Upper lobe of left lung (tissue), 6 donors: ENCODE data around the gene UTS2B. TPM values are rescaled to one million over a fixed set of nuclear protein-coding genes. Genes with fewer than 3 reads are reported as not detected.

Experiments
- ATAC-seq, 2 donors: fragments of 200-7000 bp; cut with Tn5 transposase; one replicate each; pipeline ENCODE4 v1.9.1; 2022; ENCODE audit warnings: mild to moderate bottlenecking in 2 of 2, moderate library complexity in 2 of 2; ENCODE audit not compliant: low FRiP score in 2 of 2
- DNase-seq, 2 donors: peaks; one replicate each; pipeline ENCODE4 v3.0.0-alpha.2; 2019 to 2020
- H3K27ac ChIP-seq, 4 donors: fragments of 200-600 bp; sonication (generic); one replicate each; pipeline ENCODE4 v1.5.1; 2016 to 2019
- H3K27me3 ChIP-seq, 4 donors: fragments of 200-600 bp; sonication (generic); one replicate each; pipeline ENCODE4 v1.5.1; 2017 to 2019
- H3K36me3 ChIP-seq, 4 donors: fragments of 200-600 bp; sonication (generic); one replicate each; pipeline ENCODE4 v1.5.1; 2016 to 2019
- H3K4me1 ChIP-seq, 4 donors: fragments of 200-600 bp; sonication (generic); one replicate each; pipeline ENCODE4 v1.5.1; 2018 to 2019
- H3K4me3 ChIP-seq, 4 donors: fragments of 200-600 bp; sonication (generic); one replicate each; pipeline ENCODE4 v1.5.1; 2017 to 2019; ENCODE audit warnings: mild to moderate bottlenecking in 2 of 4, moderate library complexity in 1 of 4
- H3K9me3 ChIP-seq, 4 donors: fragments of 200-600 bp; sonication (generic); one replicate each; pipeline ENCODE4 v1.5.1; 2018 to 2019
- CTCF ChIP-seq, 6 experiments: fragments of 450-650 bp in 4 of 6; fragments of 200-600 bp in 2 of 6; sonication (generic) in 2 of 6; IDR thresholded peaks; one replicate each; pipeline ENCODE4 v1.5.1; 2016 to 2019; ENCODE audit warnings: antibody characterized with exemption in 6 of 6
- EP300 ChIP-seq, 4 donors: sonication (generic); formaldehyde crosslinking; IDR thresholded peaks; one replicate each; pipeline ENCODE4 v1.5.1; 2017; ENCODE audit warnings: antibody characterized with exemption in 4 of 4, control low read depth in 2 of 4
- POLR2A ChIP-seq, 4 donors: fragments of 450-650 bp; IDR thresholded peaks; one replicate each; pipeline ENCODE4 v1.5.1; 2016 to 2017; ENCODE audit warnings: antibody characterized with exemption in 4 of 4, mild to moderate bottlenecking in 2 of 4
- POLR2AphosphoS5 ChIP-seq, 2 donors: sonication (generic); formaldehyde crosslinking; IDR thresholded peaks; one replicate each; pipeline ENCODE4 v1.5.1; 2017; ENCODE audit warnings: antibody characterized with exemption in 2 of 2
- WGBS, 2 donors: methylation state at CpG; one replicate each; pipeline ENCODE4 v1.1.5; 2017 to 2018; 5-methylcytosine and 5-hydroxymethylcytosine counted together
- total RNA-seq, 6 donors: library from RNA; depleted of rRNA in 4 of 6; stranded (reverse); fragments of >200 nt in 4 of 6; gene quantifications; one replicate each; pipeline versions ENCODE4 v1.1.0 to v1.2.1, GENCODE V29; 2016 to 2021
- donor health status: DM: no; HTN: no; CAD: no; lungs with moderate emphysema.
- donor health status: DM: no; HTN: yes; CAD: no; lungs with severe emphysema.

The UTS2B gene
- under 1 TPM in 3 of 6 donors, not detected in 3; 0.37 to 0.98 (median 0.74) TPM for total RNA-seq

- peak; percentile 70 to 76 for ATAC-seq
- H3K36me3 ChIP-seq, result no peaks in the 10 kb centered on the region
- 6 to 11% methylated on average over 14 to 24 of the region's 37 CpGs for WGBS, 2 donors
- peak; percentile 48 to 92 for DNase-seq
- no peaks in the 10 kb centered on the region for H3K9me3 ChIP-seq
- H3K4me3 ChIP-seq, result peak within 1 kb of the TSS; percentile 61 to 94 (median 74)
- peak within 1 kb of the TSS; percentile 85 to 99 (median 93) for H3K27ac ChIP-seq
- TF ChIP-seq POLR2A (IDR thresholded peaks at IDR 0.05) (peak in 1 of 4 donors; percentile 2), EP300 (IDR thresholded peaks at IDR 0.05) (no peak), POLR2AphosphoS5 (IDR thresholded peaks at IDR 0.05) (no peak), CTCF (IDR thresholded peaks at IDR 0.05) (no peak)
- peaks cover 0 to 6% (median 0%) of the 10 kb centered on the region in 4 donors for H3K27me3 ChIP-seq
- H3K4me1 ChIP-seq, result peaks cover 18 to 31% (median 26%) of the 10 kb centered on the region in 4 donors
Observed at GRCh38 chr3:191329654-191330529, at the start of gene UTS2B. UTS2B (minus strand) TSS chr3:191330526; CDS start chr3:191282189, 48,337 bp downstream.

GRCh38 chr3:191380001-191380400 lies 49.7 kb upstream of the UTS2B start:
- Histone ChIP-seq H3K27ac (no peak overlapping the region), H3K27me3 (no peaks in the 10 kb centered on the region), H3K9me3 (no peaks in the 10 kb centered on the region), H3K36me3 (peaks cover 0 to 44% (median 20%) of the 10 kb centered on the region in 4 donors), H3K4me1 (peaks cover 10 to 32% (median 20%) of the 10 kb centered on the region in 4 donors), H3K4me3 (no peak overlapping the region)
- WGBS, 2 donors, result 51 to 57% methylated on average over 2 of the region's 2 CpGs
- DNase-seq (no peak), ATAC-seq (no peak)
- TF ChIP-seq POLR2AphosphoS5 (IDR thresholded peaks at IDR 0.05), result no peak
- no peak for TF ChIP-seq POLR2A (IDR thresholded peaks at IDR 0.05)
- TF ChIP-seq EP300 (IDR thresholded peaks at IDR 0.05), result no peak
- TF ChIP-seq CTCF (IDR thresholded peaks at IDR 0.05), result no peak

GRCh38 chr3:191379446-191379845 lies 49.1 kb upstream of the UTS2B start:
- Histone ChIP-seq H3K27ac (no peak overlapping the region), H3K27me3 (no peaks in the 10 kb centered on the region), H3K4me3 (no peak overlapping the region), H3K36me3 (peaks cover 0 to 49% (median 20%) of the 10 kb centered on the region in 4 donors), H3K4me1 (peaks cover 10 to 32% (median 20%) of the 10 kb centered on the region in 4 donors), H3K9me3 (no peaks in the 10 kb centered on the region)
- TF ChIP-seq POLR2AphosphoS5 (IDR thresholded peaks at IDR 0.05) (no peak), EP300 (IDR thresholded peaks at IDR 0.05) (no peak), CTCF (IDR thresholded peaks at IDR 0.05) (no peak), POLR2A (IDR thresholded peaks at IDR 0.05) (no peak)
- DNase-seq (no peak), ATAC-seq (no peak)
- WGBS, 2 donors, result 49 to 52% methylated on average over 2 of the region's 2 CpGs

GRCh38 chr3:191378142-191378812 lies 48.0 kb upstream of the UTS2B start:
- DNase-seq, result no peak
- TF ChIP-seq EP300 (IDR thresholded peaks at IDR 0.05) (no peak), POLR2A (IDR thresholded peaks at IDR 0.05) (no peak), POLR2AphosphoS5 (IDR thresholded peaks at IDR 0.05) (no peak), CTCF (IDR thresholded peaks at IDR 0.05) (no peak)
- Histone ChIP-seq H3K27me3 (no peaks in the 10 kb centered on the region), H3K4me3 (no peak overlapping the region), H3K27ac (no peak overlapping the region), H3K9me3 (no peaks in the 10 kb centered on the region), H3K36me3 (peaks cover 0 to 49% (median 20%) of the 10 kb centered on the region in 4 donors), H3K4me1 (peaks cover 10 to 32% (median 20%) of the 10 kb centered on the region in 4 donors)
- ATAC-seq, result no peak
